Stimulated activated CD4-positive, alpha-beta T cell treated with anti-CD3 and anti-CD28 coated beads, Interleukin-15, amount 100 ng/mL, for 24 hours (primary cell): ENCODE data around the gene TMEM250.

Experiments
- DNase-seq: peaks from one replicate; pipeline ENCODE4 v3.0.0-alpha.2; 2020

TMEM250 gene

DNA sequence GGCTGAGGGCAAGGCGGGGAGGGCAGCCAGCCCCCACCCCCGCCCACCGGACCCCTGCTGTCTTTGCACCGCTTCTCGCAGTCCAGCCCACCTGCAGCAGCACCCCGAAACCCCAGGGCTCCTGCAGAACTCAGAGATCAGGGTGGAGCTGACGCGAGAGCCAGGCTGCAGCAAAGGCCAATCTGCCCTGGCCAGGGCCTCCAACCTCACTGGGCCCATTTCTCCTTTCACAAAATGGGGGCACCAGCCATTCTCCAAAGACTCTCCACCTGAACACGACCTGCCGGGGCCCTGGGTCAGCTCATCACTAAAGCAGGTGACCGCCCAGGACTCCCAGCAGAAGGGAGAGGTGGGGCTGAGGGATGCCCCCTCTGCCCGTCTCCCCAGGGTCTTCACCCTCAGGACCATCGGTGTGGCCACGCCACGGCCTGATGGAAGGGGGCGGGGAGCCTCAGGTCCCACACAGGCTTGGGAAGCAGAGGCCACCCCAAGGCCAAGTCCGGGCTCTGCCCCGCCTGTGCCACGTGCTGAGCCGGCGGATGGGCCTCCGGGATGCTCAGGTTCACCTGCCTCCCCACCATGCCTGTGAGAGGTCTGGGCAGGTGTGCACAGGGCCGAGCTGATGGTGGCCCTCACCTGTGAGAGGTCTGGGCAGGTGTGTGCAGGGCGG, 36.7 kb downstream of the TMEM250 start:
- DNase-seq: no peak

DNA sequence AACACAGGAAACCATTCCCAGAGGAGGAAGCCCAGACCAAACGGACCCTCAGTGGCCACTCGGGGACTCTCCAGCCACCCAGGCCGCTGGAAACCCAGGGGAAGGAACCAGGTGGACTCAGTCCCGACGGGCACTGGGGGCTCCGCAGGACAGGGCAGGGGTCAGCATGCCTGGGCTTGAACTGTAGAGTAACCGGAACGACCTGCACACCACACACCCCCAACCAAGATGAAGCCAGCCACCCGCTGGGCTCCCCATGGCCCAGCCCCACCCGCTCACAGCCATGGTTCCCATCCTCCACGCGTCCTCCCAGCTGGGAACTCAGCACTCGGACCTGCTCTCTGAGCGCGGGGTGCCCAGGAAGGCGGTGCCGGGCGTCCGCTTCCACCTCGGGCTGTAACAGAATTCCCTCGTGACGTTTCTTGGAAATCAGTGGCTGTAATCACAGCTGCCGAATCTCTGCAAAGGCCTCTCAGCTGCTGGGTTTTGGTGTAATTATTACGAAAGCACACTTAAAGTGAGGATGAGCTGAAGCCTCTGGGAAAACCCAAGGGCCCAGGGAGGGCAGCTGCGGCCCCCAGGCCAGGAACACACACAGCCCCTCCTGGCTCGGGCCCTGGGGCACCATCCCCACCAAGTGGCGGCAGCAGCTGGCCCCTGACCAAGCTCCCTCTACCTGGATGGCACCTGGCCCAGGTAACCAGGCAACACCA, 37.4 kb downstream of the TMEM250 start:
- no peak for DNase-seq

DNA sequence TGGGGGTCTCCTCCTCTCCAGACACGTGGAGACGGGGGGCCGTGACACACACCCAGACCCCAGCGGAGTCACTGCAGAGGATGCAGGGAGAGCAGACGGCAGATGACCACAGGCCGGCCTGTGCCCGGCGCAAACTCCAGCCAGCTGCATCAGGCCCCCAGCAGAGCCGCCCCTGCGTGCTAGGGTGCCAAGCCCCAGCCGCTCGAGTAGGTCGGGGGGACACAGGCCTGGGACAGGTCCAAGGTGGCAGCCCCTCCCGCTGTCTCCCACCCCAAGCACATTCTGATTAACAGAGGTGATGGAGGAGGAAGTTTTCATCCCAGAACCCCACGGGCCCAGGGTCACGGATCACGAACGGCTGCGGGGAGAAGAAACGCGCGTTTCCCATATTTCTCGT, 38.0 kb downstream of the TMEM250 start:
- no peak for DNase-seq

GRCh38 chr9:136079916-136080246, 38.8 kb downstream of the TMEM250 start:
- DNase-seq: no peak

- DNase-seq: no peak
These were observed 39.3 kb downstream of the TMEM250 start for GRCh38 chr9:136079211-136079915.

- DNase-seq: no peak
These were observed 40.1 kb downstream of the TMEM250 start for GRCh38 chr9:136078498-136079011.

DNA sequence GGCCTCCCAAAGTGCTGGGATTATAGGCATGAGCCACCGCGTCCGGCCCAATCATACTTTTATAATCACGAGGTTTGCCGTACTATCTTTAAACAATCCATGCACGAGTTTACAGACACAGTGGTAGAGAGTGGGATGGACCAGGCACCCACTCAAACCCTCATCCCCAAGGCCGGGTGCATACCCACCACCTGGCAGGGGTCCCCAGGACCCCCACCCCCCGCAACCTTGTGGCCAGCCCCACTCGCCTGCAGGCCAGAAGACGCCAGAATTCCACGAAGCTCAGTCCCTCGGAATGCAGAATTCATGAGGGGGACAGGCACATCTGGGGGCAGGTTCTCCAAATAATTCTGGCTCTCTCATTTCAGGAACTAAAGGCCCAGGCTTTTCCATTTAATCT, 40.7 kb downstream of the TMEM250 start:
- no peak for DNase-seq

DNA sequence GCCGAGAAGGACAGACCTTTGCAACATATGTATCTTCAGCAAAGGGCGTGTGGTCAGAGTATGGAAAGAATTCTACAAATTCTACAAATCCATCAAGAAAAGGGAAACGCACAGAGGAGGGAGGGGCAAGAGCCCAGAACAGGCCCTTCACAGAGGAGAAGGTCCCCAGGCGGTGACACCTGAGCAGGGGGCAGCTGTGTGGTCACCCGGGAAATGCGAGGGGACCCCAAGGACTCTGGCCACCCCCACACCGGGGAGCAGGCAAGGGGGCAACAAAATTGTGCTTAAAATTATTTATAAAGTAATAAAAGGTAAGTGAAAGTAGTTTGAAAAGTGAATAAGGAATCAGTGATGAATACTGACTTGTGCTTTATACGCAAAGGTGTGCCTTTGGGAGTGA, 41.2 kb downstream of the TMEM250 start:
- no peak for DNase-seq

DNA sequence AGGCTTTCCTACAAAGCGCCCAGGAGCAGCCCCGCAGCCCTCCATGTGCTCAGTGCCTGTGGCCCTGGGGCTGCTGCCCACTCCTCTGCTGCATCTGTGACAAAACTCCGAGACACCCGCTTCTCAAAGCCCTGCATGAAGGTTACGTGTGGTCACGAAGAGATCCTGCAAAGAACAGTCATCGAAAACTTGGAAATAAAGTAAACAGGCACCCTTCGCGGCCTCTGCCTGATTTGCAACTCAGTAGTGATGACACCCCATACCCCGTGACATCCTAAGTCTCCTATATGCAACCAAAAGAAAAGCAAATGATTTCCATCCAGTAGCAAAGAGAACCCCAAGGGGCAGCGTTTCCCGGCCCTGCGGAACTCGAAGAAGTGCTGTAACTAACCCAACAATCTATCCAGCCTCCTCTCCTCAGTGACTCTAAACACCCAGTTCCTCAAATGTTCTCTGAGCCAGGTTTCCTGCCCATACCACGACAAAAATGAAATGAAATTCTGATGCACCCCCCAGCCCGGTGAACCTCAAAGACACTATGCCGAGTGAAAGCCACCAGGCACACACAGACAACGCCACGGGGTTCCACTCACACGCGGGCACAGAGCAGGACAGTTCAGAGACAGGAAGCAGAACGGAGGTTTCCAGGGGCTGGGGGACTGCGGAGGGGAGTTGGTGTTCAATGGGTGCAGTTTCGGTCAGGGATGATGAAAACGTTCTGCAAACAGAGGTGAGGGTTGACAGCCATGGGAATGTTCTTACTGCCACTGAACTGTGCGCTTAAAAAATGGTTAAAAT, 42.6 kb downstream of the TMEM250 start:
- no peak for DNase-seq

- no peak for DNase-seq
These were observed 43.4 kb downstream of the TMEM250 start for GRCh38 chr9:136075134-136075841.

DNA sequence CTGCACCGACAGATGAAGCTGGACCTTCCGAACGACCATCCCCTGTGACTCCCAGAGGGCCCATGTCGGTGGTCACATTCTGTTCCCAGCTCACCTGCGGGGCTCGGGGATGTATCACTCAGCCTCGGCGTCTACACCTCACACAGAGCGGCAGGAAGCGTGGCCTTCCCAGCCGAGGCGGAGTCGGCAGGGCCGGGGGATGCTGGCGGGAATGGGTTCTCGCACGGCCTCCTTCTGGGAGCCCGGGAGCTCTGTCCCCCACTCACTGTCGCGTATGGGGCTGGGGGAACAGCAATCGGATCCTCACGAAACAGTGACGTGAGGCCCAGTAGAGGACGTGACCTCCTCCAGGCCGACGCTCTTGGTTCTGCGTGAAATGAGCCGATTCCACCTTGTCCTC, 44.0 kb downstream of the TMEM250 start:
- DNase-seq: no peak
